ENCODE results near the gene MADCAM1. TPM values are rescaled to one million over a fixed set of nuclear protein-coding genes. Genes with fewer than 3 reads are reported as not detected.
A peak's percentile ranks its signal among the peaks of the same experiment; 100 is the strongest.

The MADCAM1 gene
- total RNA-seq, 3 donors from 2014 or later (not counting 1 experiment from before 2014, with no cell fraction given) = 0.43 to 0.54 TPM; not detected in 1

DNA sequence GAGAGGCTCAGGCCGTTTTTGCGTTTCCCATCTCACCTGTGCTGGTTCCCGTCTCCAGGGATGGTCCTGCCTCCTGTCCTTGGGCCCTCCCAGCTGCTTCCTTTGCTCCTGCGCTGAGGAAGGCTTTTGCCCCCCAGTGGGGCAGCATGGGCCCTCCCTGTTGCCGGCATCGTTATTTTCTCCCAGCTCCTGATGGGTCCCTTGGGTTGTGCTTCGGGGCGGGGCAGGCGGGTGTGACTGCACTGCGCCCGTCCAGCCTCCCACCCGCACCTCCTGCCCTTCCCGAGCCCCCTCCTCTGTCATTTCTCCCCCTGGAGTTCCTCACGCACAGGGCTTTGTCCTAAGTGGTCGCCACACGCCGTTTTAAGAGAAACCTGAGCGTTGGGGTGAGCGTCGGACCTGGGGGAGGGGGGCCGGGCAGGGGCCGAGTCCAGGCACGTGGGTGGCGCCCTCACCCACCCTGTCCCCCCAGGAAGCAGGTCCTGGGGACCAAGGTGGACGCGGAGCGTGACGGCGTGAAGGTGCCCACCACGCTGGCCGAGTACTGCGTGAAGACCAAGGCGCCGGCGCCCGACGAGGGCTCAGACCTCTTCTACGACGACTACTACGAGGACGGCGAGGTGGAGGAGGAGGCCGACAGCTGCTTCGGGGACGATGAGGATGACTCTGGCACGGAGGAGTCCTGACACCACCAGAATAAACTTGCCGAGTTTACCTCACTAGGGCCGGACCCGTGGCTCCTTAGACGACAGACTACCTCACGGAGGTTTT lies 44.8 kb downstream of the MADCAM1 start:
- Mint-ChIP-seq H3K4me1 (peaks cover 13 to 30% of the 10 kb centered on the region in 2 donors), H3K9me3 (no peaks in the 10 kb centered on the region), H3K36me3 (no peaks in the 10 kb centered on the region), H3K27ac (no peak overlapping the region), H3K27me3 (ENCODE audit: low read depth in 2 of 2) (no peaks in the 10 kb centered on the region), H3K4me3 (no peak overlapping the region)
- H3K4me3 ChIP-seq (ENCODE audit: low read length) = no peak overlapping the region
- H3K36me3 ChIP-seq (ENCODE audit: control insufficient read depth, insufficient read depth, low read length) = peaks cover 40% of the 10 kb centered on the region
- no peak overlapping the region for H3K27ac ChIP-seq (ENCODE audit: low read length)
- TF ChIP-seq, protein P1, sequence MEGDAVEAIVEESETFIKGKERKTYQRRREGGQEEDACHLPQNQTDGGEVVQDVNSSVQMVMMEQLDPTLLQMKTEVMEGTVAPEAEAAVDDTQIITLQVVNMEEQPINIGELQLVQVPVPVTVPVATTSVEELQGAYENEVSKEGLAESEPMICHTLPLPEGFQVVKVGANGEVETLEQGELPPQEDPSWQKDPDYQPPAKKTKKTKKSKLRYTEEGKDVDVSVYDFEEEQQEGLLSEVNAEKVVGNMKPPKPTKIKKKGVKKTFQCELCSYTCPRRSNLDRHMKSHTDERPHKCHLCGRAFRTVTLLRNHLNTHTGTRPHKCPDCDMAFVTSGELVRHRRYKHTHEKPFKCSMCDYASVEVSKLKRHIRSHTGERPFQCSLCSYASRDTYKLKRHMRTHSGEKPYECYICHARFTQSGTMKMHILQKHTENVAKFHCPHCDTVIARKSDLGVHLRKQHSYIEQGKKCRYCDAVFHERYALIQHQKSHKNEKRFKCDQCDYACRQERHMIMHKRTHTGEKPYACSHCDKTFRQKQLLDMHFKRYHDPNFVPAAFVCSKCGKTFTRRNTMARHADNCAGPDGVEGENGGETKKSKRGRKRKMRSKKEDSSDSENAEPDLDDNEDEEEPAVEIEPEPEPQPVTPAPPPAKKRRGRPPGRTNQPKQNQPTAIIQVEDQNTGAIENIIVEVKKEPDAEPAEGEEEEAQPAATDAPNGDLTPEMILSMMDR (IDR thresholded peaks at IDR 0.05) = no peak
- peaks cover 33% of the 10 kb centered on the region for H3K4me1 ChIP-seq (ENCODE audit: control insufficient read depth, insufficient read depth, low read length)
- DNase-seq (no peak), ATAC-seq (no peak)
- intact Hi-C loops (cut with micrococcal nuclease) = no loop called here
- 94% methylated on average over 51 of the region's 51 CpGs for WGBS (ENCODE audit: insufficient coverage)
- no peaks in the 10 kb centered on the region for H3K27me3 ChIP-seq (ENCODE audit: control insufficient read depth, insufficient read depth, low read length)
- H3K9me3 ChIP-seq (ENCODE audit: control insufficient read depth, insufficient read depth, low read length) = no peaks in the 10 kb centered on the region

DNA sequence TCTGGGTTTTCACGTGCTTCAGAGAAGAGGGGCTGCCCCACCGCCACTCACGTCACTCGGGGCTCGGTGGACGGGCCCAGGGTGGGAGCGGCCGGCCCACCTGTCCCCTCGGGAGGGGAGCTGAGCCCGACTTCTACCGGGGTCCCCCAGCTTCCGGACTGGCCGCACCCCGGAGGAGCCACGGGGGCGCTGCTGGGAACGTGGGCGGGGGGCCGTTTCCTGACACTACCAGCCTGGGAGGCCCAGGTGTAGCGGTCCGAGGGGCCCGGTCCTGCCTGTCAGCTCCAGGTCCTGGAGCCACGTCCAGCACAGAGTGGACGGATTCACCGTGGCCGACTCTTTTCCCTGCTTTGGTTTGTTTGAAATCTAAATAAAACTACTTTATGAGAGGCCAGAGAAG lies 45.4 kb downstream of the MADCAM1 start:
- peaks cover 33% of the 10 kb centered on the region for H3K4me1 ChIP-seq (ENCODE audit: control insufficient read depth, insufficient read depth, low read length)
- H3K4me3 ChIP-seq (ENCODE audit: low read length) = no peak overlapping the region
- no peaks in the 10 kb centered on the region for H3K36me3 Mint-ChIP-seq
- no peak overlapping the region for H3K27ac ChIP-seq (ENCODE audit: low read length)
- WGBS (ENCODE audit: insufficient coverage) = 93% methylated on average over 26 of the region's 26 CpGs
- H3K9me3 Mint-ChIP-seq = no peaks in the 10 kb centered on the region
- DNase-seq = no peak
- no peak overlapping the region for H3K27ac Mint-ChIP-seq
- intact Hi-C loops (cut with micrococcal nuclease) = loop anchor here (2.0 kb wide), 1 partner anchor 31 kb away; no protein-coding TSS in a partner anchor
- TF ChIP-seq, protein P1 (IDR thresholded peaks at IDR 0.05) = no peak
- H3K4me1 Mint-ChIP-seq = peaks cover 13 to 30% of the 10 kb centered on the region in 2 donors
- H3K4me3 Mint-ChIP-seq = no peak overlapping the region
- no peaks in the 10 kb centered on the region for H3K27me3 ChIP-seq (ENCODE audit: control insufficient read depth, insufficient read depth, low read length)
- no peak for ATAC-seq
- H3K27me3 Mint-ChIP-seq (ENCODE audit: low read depth in 2 of 2) = no peaks in the 10 kb centered on the region
- H3K9me3 ChIP-seq (ENCODE audit: control insufficient read depth, insufficient read depth, low read length) = no peaks in the 10 kb centered on the region
- H3K36me3 ChIP-seq (ENCODE audit: control insufficient read depth, insufficient read depth, low read length) = peaks cover 34% of the 10 kb centered on the region

DNA sequence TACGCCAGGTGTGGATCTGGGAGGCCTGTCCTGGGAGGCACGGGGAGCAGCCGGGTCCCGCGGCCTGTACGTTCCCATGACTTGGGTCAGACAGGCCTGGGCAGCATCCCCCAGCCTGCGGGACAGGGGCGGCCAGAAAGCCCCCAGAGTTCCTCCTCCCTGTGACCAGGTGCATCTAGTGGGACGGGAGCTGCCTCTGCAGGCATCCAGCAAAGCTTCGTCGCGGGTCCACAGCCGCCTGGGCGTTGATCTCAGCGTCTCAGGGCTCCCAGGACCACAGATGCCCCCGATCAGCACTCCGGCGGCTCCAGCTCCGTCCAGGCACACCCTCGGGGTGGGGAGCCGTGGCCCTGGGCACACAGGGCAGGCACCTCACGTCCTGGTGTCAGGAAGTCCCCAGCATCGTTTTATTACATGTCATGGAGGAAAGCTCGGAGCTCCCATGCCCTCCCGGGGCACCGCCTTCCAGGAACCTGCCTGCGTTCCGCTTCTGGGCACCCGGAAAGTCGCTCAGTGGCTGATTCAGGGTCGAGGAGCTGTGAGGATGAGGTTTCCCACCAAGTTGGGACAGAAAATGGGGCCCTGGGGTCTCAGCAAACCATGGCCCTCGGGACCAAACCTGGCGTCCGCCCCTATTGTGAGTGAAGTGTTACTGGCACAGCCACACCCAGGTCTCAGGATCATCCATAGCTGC lies 46.0 kb downstream of the MADCAM1 start:
- no peaks in the 10 kb centered on the region for H3K27me3 Mint-ChIP-seq (ENCODE audit: low read depth in 2 of 2)
- H3K36me3 Mint-ChIP-seq = no peaks in the 10 kb centered on the region
- WGBS (ENCODE audit: insufficient coverage) = 93% methylated on average over 34 of the region's 34 CpGs
- Histone ChIP-seq H3K27ac (ENCODE audit: low read length) (no peak overlapping the region), H3K4me1 (ENCODE audit: control insufficient read depth, insufficient read depth, low read length) (peaks cover 40% of the 10 kb centered on the region), H3K4me3 (ENCODE audit: low read length) (no peak overlapping the region), H3K36me3 (ENCODE audit: control insufficient read depth, insufficient read depth, low read length) (peaks cover 31% of the 10 kb centered on the region), H3K9me3 (ENCODE audit: control insufficient read depth, insufficient read depth, low read length) (no peaks in the 10 kb centered on the region), H3K27me3 (ENCODE audit: control insufficient read depth, insufficient read depth, low read length) (no peaks in the 10 kb centered on the region)
- H3K27ac Mint-ChIP-seq = peak overlapping the region in 1 of 2 donors; percentile 98
- TF ChIP-seq, protein P1 (IDR thresholded peaks at IDR 0.05) = no peak
- DNase-seq = peak in 1 of 2 donors; percentile 11
- peak overlapping the region; percentile 28 for H3K4me3 Mint-ChIP-seq
- no peaks in the 10 kb centered on the region for H3K9me3 Mint-ChIP-seq
- intact Hi-C loops (cut with micrococcal nuclease) = loop anchor here (2.0 kb wide), 1 partner anchor 32 kb away; no protein-coding TSS in a partner anchor
- peaks cover 13 to 30% of the 10 kb centered on the region in 2 donors for H3K4me1 Mint-ChIP-seq
- no peak for ATAC-seq

Data from natural killer cell (primary cell).